GM18870 (cell line): ENCODE results near the gene DDA1.
A peak's percentile ranks its signal among the peaks of the same experiment; 100 is the strongest.
"Not testable (repeated sequence)": the region's sequence is repeated elsewhere in the genome, so short reads cannot be mapped to it uniquely, and the experiment has no call there.

ENCODE experiments used
- ATAC-seq: cut with Tn5 transposase; IDR thresholded peaks from one replicate; pipeline ENCODE4 v1.9.1; 2021; ENCODE audit warnings: moderate library complexity; ENCODE audit not compliant: unreplicated experiment

DDA1 gene

GRCh38 chr19:17309198-17309964, at the start of gene DDA1:
DDA1 (plus strand) TSS chr19:17309563; CDS start chr19:17309655, 92 bp downstream.
- peak; percentile 47 for ATAC-seq

- no peak for ATAC-seq
These were observed 49.4 kb upstream of the DDA1 start for GRCh38 chr19:17259934-17260333.

GRCh38 chr19:17260842-17261325, 48.5 kb upstream of the DDA1 start:
- ATAC-seq: peak; percentile 58

- ATAC-seq: no peak
These were observed 46.8 kb upstream of the DDA1 start for GRCh38 chr19:17262557-17262956.

GRCh38 chr19:17263712-17264640, 45.4 kb upstream of the DDA1 start:
- no peak for ATAC-seq

- ATAC-seq: no peak
These were observed 44.8 kb upstream of the DDA1 start, which contains the start of gene USHBP1 for GRCh38 chr19:17264641-17264979. USHBP1 (minus strand) TSS chr19:17264745; CDS start chr19:17264299, 446 bp downstream.

- no peak for ATAC-seq
These were observed 43.3 kb upstream of the DDA1 start for GRCh38 chr19:17266026-17266425.

GRCh38 chr19:17266589-17266974, 42.8 kb upstream of the DDA1 start:
- peak; percentile 15 for ATAC-seq

GRCh38 chr19:17266975-17267788, 42.2 kb upstream of the DDA1 start, which contains the start of gene BABAM1:
BABAM1 (plus strand) TSS chr19:17267443; CDS start chr19:17268807, 1,364 bp downstream.
- ATAC-seq: peak; percentile 95

- ATAC-seq: no peak
These were observed 40.6 kb upstream of the DDA1 start for GRCh38 chr19:17268754-17269153.

GRCh38 chr19:17274892-17275291, 34.5 kb upstream of the DDA1 start:
- not testable (repeated sequence) for ATAC-seq

GRCh38 chr19:17275441-17276175, 33.8 kb upstream of the DDA1 start:
- no peak for ATAC-seq

GRCh38 chr19:17279436-17279835, 29.9 kb upstream of the DDA1 start:
- no peak for ATAC-seq

GRCh38 chr19:17281391-17282304, 27.7 kb upstream of the DDA1 start, which contains the start of gene ANKLE1:
ANKLE1 (plus strand) TSS chr19:17281901; CDS start chr19:17281921, 20 bp downstream.
- no peak for ATAC-seq

- ATAC-seq: no peak
These were observed 26.8 kb upstream of the DDA1 start for GRCh38 chr19:17282488-17283125.

GRCh38 chr19:17283504-17283996, 25.8 kb upstream of the DDA1 start:
- ATAC-seq: no peak

GRCh38 chr19:17285415-17286135, 23.8 kb upstream of the DDA1 start:
- no peak for ATAC-seq

GRCh38 chr19:17286263-17286662, 23.1 kb upstream of the DDA1 start:
- no peak for ATAC-seq
